GM10248 (cell line): ENCODE measurements around the gene MIA2.
"Not testable (repeated sequence)": the region's sequence is repeated elsewhere in the genome, so short reads cannot be mapped to it uniquely, and the experiment has no call there.

Experiments
- CTCF ChIA-PET: fragments of 300-600 bp; sonication (Branson Sonifier 250); formaldehyde crosslinking; extraction: SDS; loops from one replicate; lab custom pipeline; 2021; ENCODE audit warnings: antibody characterized with exemption; lab: Yijun Ruan, JAX
- POLR2A ChIA-PET: fragments of 350-650 bp; sonication (Branson Sonifier 250); formaldehyde crosslinking; extraction: SDS; loops from one replicate; lab custom pipeline; 2020; ENCODE audit warnings: antibody characterized with exemption; lab: Yijun Ruan, JAX
- DNase-seq: peaks from one replicate; pipeline ENCODE4 v3.0.0; 2012; ENCODE audit errors: extremely low spot score
- CTCF ChIP-seq: IDR thresholded peaks from 2 replicates; pipeline ENCODE4 v1.5.1; 2012; ENCODE audit warnings: mild to moderate bottlenecking, low read depth; ENCODE audit errors: extremely low read depth, missing control alignments, control extremely low read depth

Gene MIA2

GRCh38 chr14:39211109-39211741 lies 22.5 kb upstream of the MIA2 start:
- CTCF ChIA-PET: no interaction called here
- POLR2A ChIA-PET: no interaction called here

DNA sequence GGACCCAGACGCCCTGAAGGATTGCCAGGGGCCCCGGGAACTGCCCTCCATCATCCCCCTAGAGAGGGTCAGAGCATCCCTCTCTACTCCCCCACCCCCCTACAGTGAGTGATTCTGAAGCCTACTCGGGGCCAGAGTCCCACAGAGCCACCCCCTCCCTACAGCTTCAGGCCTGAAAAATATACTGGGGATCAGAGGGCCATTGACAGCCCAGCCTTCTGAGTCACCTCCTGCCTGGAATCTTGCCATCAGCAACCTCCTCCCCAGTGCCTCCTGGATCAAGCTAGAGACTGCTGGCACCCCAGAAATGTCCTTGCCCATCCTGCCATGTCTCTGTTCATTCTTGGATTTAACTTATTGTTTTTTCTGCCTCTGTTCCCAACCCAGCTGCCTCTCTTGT lies 21.7 kb upstream of the MIA2 start:
- POLR2A ChIA-PET: no interaction called here
- no peak for TF ChIP-seq CTCF
- CTCF ChIA-PET: interaction anchor here (1.3 to 1.4 kb wide), 2 partner anchors 8 to 23 kb away, joined by 3 to 5 read pairs; no protein-coding TSS in a partner anchor
- no peak for DNase-seq

More at GRCh38 chr14:39211109-39211741, 22.5 kb upstream of the MIA2 start:
- DNase-seq: no peak
- no peak for TF ChIP-seq CTCF

- ChIA-PET CTCF (interaction anchor here (1.3 to 1.4 kb wide), 2 partner anchors 9 to 24 kb away, joined by 3 to 5 read pairs; no protein-coding TSS in a partner anchor), POLR2A (no interaction called here)
- no peak for DNase-seq
- TF ChIP-seq CTCF: no peak
Measured at GRCh38 chr14:39212693-39213092, 21.0 kb upstream of the MIA2 start.

DNA sequence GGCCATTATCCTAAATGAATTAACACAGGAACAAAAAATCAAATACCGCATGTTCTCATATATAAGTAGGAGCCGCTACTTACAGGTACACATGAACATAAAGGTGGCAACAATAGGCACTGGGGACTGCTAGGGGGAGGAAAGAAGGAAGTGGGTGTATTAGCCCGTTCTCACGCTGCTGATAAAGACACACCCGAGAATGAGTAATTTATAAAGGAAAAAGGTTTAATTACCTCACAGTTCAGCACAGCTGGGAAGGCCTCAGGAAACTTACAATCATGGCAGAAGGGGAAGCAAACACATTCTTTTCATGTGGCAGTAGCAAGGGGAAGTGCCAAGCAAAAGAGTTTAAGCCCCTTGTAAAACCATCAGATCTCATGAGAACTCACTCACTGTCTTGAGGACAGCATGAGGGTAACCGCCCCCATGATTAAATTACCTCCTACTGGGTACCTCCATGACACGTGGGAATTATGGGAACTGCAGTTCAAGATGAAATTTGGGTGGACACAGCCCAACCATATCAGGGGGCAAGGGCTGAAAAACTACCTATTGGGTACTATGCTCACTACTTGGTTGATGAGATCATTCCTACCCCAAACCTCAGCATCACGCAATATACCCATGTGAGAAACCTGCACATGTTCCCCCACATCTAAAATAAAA lies 16.4 kb upstream of the MIA2 start:
- TF ChIP-seq CTCF: no peak
- no peak for DNase-seq
- ChIA-PET CTCF (no interaction called here), POLR2A (no interaction called here)

DNA sequence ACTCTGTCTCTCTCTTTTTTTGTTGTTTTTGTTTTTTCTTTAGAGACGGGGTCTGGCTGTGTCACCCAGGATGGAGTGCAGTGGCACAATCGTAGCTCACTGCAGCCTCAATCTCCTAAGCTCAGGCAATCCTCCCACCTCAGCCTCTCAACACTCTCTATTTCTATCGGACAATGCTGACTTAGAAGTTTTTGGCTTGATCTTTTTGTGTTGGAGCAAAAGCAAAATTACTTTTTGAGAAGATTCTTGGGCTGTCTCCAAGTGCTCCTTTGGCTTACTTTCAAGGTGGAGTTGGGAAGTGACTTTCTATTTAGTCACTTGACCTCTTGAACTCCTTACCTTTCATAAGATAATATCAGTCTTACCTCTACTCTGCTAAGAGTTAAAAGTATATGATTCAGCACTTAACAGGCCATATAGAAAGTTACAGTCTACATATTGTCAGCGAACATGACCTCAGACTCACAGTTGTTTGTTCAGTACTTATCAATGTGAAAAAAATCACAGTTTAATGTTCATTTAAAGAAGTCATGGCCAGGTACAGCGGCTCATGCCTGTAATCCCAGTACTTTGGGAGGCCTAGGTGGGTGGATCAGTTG lies 15.4 kb upstream of the MIA2 start:
- no peak for TF ChIP-seq CTCF
- DNase-seq: no peak
- ChIA-PET CTCF (no interaction called here), POLR2A (no interaction called here)

GRCh38 chr14:39219075-39219499 lies 14.6 kb upstream of the MIA2 start:
- ChIA-PET POLR2A (no interaction called here), CTCF (no interaction called here)
- DNase-seq: no peak
- TF ChIP-seq CTCF: no peak

- CTCF ChIA-PET: interaction anchor here (1.0 kb wide), 1 partner anchor 9 kb away, joined by 3 read pairs; no protein-coding TSS in a partner anchor
- POLR2A ChIA-PET, DNase-seq: not testable (repeated sequence)
Measured at GRCh38 chr14:39220473-39220872, 13.2 kb upstream of the MIA2 start.
